Measurements from ENCODE around the gene VIPR2. TPM values are rescaled to one million over a fixed set of nuclear protein-coding genes. Genes with fewer than 3 reads are reported as not detected.
"Not testable (repeated sequence)": the region's sequence is repeated elsewhere in the genome, so short reads cannot be mapped to it uniquely, and the experiment has no call there.

VIPR2 gene
- total and polyA plus RNA-seq, 8 donors: 0.28 to 0.80 (median 0.44) TPM

DNA sequence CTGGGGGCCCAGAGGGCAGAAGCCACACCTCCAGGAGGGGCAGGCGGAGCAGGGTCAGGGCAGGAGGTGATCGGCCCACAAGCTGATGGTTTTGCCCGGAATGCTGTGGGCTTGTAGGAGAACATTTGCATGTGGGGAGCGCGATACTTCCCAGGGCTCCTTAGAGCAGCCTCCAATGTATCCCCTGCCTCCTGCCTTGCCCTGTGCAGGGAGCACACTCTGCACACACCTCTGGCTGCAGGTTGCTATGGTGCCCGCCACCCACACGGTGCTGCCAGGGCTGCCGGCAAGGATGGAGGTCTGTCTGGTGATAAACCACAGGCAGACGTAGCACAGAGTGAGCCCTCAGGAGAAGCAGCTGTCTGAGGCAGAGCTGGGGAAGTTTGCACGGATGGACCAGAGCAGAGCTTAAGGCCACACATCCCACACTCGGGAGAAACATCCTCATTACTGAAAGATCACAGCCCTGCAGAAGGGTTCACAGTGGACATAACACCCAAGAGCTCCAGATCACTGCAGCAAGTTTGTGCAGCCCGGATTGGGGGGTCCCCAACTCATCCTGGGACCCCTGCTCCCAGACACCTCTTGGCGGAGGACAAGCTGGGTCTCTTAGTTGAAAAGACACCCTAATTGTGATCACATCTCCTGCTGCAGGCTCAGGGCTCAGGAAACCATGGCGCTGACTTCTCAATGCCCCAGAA lies 41.8 kb downstream of the VIPR2 start:
- intact Hi-C loops (cut with DNase I): no loop called here
- peak in 2 of 4 donors; percentile 3 to 53 for DNase-seq
- TF ChIP-seq, protein P1, sequence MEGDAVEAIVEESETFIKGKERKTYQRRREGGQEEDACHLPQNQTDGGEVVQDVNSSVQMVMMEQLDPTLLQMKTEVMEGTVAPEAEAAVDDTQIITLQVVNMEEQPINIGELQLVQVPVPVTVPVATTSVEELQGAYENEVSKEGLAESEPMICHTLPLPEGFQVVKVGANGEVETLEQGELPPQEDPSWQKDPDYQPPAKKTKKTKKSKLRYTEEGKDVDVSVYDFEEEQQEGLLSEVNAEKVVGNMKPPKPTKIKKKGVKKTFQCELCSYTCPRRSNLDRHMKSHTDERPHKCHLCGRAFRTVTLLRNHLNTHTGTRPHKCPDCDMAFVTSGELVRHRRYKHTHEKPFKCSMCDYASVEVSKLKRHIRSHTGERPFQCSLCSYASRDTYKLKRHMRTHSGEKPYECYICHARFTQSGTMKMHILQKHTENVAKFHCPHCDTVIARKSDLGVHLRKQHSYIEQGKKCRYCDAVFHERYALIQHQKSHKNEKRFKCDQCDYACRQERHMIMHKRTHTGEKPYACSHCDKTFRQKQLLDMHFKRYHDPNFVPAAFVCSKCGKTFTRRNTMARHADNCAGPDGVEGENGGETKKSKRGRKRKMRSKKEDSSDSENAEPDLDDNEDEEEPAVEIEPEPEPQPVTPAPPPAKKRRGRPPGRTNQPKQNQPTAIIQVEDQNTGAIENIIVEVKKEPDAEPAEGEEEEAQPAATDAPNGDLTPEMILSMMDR (IDR thresholded peaks at IDR 0.05): no peak
- H3K27ac ChIP-seq: no peak overlapping the region
- H3K9me3 ChIP-seq: peaks cover 0 to 2% of the 10 kb centered on the region in 2 donors
- peaks cover 0 to 33% of the 10 kb centered on the region in 2 donors for H3K27me3 ChIP-seq
- no peak overlapping the region for H3K4me3 ChIP-seq
- H3K4me1 ChIP-seq: no peaks in the 10 kb centered on the region
- H3K36me3 ChIP-seq: no peaks in the 10 kb centered on the region
- no peak for ATAC-seq

DNA sequence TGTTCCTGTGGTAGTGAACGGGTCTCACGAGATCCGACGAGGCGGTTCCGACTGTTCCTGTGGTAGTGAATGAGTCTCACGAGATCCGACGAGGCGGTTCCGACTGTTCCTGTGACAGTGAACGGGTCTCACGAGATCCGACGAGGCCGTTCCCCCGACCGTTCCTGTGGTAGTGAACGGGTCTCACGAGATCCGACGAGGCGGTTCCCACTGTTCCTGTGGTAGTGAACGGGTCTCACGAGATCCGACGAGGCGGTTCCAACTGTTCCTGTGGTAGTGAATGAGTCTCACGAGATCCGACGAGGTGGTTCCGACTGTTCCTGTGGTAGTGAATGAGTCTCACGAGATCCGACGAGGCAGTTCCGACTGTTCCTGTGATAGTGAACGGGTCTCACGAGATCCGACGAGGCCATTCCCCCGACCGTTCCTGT lies 43.0 kb downstream of the VIPR2 start:
- intact Hi-C loops (cut with DNase I); H3K36me3 ChIP-seq; H3K27ac ChIP-seq; H3K9me3 ChIP-seq; H3K4me3 ChIP-seq; ATAC-seq; H3K4me1 ChIP-seq: not testable (repeated sequence)
- peaks cover 0 to 25% of the 10 kb centered on the region in 2 donors for H3K27me3 ChIP-seq
- DNase-seq: peak in 1 of 4 donors; percentile 58

DNA sequence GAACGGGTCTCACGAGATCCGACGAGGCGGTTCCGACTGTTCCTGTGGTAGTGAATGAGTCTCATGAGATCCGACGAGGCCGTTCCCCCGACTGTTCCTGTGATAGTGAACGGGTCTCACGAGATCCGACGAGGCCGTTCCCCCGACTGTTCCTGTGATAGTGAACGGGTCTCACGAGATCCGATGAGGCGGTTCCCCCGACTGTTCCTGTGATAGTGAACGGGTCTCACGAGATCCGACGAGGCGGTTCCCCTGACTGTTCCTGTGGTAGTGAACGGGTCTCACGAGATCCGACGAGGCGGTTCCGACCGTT lies 43.6 kb downstream of the VIPR2 start:
- H3K4me3 ChIP-seq; H3K36me3 ChIP-seq; ATAC-seq; DNase-seq; H3K27ac ChIP-seq; H3K9me3 ChIP-seq; intact Hi-C loops (cut with DNase I); H3K4me1 ChIP-seq: not testable (repeated sequence)
- peaks cover 0 to 23% of the 10 kb centered on the region in 2 donors for H3K27me3 ChIP-seq

DNA sequence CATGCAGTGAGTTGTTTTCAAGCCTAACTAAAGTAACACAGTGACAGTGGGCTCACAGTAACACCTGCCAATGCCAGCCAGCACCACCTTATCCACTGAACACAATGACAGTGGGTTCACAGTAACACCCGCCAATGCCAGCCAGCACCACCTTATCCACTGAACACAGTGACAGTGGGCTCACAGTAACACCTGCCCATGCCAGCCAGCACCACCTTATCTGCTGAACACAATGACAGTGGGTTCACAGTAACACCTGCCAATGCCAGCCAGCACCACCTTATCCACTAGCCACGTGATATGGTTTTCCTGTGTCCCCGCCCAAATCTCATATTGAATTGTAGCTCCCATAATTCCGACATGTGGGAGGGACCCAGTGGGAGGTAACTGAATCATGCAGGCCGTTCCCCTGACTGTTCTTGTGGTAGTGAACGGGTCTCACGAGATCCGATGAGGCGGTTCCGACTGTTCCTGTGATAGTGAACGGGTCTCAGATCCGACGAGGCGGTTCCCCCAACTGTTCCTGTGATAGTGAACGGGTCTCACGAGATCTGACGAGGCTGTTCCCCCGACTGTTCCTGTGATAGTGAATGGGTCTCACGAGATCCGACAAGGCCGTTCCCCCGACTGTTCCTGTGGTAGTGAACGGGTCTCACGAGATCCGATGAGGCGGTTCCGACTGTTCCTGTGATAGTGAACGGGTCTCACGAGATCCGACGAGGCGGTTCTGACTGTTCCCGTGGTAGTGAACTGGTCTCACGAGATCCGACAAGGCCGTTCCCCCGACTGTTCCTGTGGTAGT lies 44.2 kb downstream of the VIPR2 start:
- H3K27ac ChIP-seq; H3K36me3 ChIP-seq; H3K4me3 ChIP-seq; DNase-seq; intact Hi-C loops (cut with DNase I); ATAC-seq; H3K4me1 ChIP-seq; H3K9me3 ChIP-seq: not testable (repeated sequence)
- H3K27me3 ChIP-seq: peaks cover 0 to 18% of the 10 kb centered on the region in 2 donors

DNA sequence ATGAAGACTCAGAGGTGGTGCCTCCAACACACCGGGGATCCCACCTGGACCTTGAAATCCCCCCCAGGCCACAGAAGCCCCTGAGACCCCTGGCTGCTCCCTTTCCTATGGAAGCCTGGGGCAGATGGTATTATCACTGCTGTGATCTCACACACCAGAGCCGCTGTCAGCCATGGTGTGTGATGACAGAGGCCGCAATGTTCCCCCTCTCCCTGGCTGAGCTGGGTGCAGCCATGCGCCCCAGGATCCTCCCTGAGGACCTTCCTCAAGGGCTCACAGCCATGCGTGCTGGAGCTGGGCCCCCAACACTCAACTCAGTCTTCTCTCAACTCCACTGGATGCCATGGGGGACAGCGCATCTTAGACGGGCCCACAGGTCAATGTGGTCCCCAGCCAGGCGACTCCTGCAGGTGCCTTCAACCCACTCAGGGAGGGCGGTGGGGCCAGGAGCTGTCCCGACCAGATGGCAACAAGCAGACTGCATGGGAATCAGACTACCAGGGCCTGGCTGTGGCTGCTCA lies 44.9 kb downstream of the VIPR2 start:
- TF ChIP-seq, protein P1 (IDR thresholded peaks at IDR 0.05): no peak
- Histone ChIP-seq H3K9me3 (peaks cover 0 to 2% of the 10 kb centered on the region in 2 donors), H3K27ac (no peak overlapping the region), H3K4me3 (no peak overlapping the region), H3K27me3 (peaks cover 0 to 11% of the 10 kb centered on the region in 2 donors), H3K4me1 (no peaks in the 10 kb centered on the region), H3K36me3 (no peaks in the 10 kb centered on the region)
- DNase-seq (peak in 1 of 4 donors; percentile 53), ATAC-seq (no peak)
- intact Hi-C loops (cut with DNase I): no loop called here

DNA sequence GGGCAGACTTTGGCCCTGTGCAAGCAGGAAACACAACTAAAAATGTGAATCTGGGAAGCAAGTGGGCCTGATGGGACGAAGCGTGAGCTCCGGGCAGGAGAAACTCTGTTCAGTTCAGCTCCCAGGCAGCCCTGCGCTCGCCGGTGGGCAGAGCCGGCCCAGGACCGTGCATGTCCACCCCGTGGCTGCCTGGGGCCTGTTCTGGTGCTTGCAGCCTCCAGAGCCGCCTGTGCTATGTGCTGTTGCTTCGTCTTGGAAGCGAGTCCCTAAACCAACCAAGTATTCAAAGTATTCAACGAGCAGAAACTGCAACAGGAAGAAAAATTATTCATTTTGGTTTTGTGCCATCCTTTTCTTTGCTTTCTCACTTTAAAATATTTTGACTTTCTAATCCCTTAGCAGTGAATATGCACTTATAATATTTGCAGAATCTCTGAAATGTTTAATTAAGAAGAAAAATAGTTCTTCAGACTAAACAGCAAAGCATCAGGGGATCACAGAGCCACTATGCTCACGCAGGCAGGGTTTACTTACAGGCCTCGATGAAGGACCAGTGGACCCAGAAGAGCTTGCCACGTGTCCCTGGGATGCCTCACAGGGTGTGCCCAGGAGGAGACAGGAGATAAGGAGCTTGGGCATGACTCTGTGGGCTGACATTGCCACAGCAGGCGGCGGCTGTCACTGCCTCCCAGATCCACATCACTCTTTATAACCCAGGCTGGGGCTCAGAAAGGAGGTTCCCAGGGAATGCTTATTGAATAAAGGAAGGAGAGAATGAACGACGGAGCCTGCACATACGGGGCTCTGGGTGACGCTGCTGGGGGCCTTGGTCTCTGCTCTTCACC lies 45.6 kb downstream of the VIPR2 start:
- intact Hi-C loops (cut with DNase I): no loop called here
- H3K27me3 ChIP-seq: peaks cover 0 to 3% of the 10 kb centered on the region in 2 donors
- no peak overlapping the region for H3K27ac ChIP-seq
- TF ChIP-seq, protein P1 (IDR thresholded peaks at IDR 0.05): no peak
- H3K4me3 ChIP-seq: no peak overlapping the region
- H3K36me3 ChIP-seq: no peaks in the 10 kb centered on the region
- peaks cover 0 to 2% of the 10 kb centered on the region in 2 donors for H3K9me3 ChIP-seq
- ATAC-seq: peak; percentile 62
- no peaks in the 10 kb centered on the region for H3K4me1 ChIP-seq
- DNase-seq: peak in 2 of 4 donors; percentile 28 to 70
